ENCODE measurements around the gene DCTPP1. TPM values are rescaled to one million over a fixed set of nuclear protein-coding genes. Genes with fewer than 3 reads are reported as not detected.

Gene DCTPP1
- total and polyA plus RNA-seq, 2 of the 13 experiments (the other 11 are each of a cell fraction or from before 2014, with no cell fraction given): 54.8 to 74.4 TPM

GRCh38 chr16:30429678-30430427 is at the start of gene DCTPP1 (continued):
- TF ChIP-seq ARID5B (CRISPR knock-in tag; IDR thresholded peaks at IDR 0.05) (peak; percentile 79), ZNF75D (CRISPR knock-in tag; IDR thresholded peaks at IDR 0.05; ENCODE audit: borderline replicate concordance) (0 out of 2 replicates have a peak, but pooled peaks have one; percentile 9), ZFP37 (CRISPR knock-in tag; IDR thresholded peaks at IDR 0.05; ENCODE audit: borderline replicate concordance) (no peak), SNAPC5 (CRISPR knock-in tag; IDR thresholded peaks at IDR 0.05; ENCODE audit: borderline replicate concordance) (peak; percentile 79), ZNF747 (CRISPR knock-in tag; IDR thresholded peaks at IDR 0.05; ENCODE audit: borderline replicate concordance) (peak; percentile 88; the same call in 1 of the 2 replicates), SNAI1 (CRISPR knock-in tag; IDR thresholded peaks at IDR 0.05; ENCODE audit: borderline replicate concordance) (peak; percentile 96; the same call in 1 of the 2 replicates), ZNF737 (CRISPR knock-in tag; IDR thresholded peaks at IDR 0.05; ENCODE audit: borderline replicate concordance) (peak; percentile 64; the same call in 1 of the 2 replicates), ZNF160 (CRISPR knock-in tag; IDR thresholded peaks at IDR 0.05) (0 out of 2 replicates have a peak, but pooled peaks have one; percentile 4), ZNF780A (CRISPR knock-in tag; IDR thresholded peaks at IDR 0.05) (0 out of 2 replicates have a peak, but pooled peaks have one; percentile 29), KDM2A (CRISPR knock-in tag; IDR thresholded peaks at IDR 0.05; ENCODE audit: borderline replicate concordance, low read depth) (peak; percentile 93), CEBPG (CRISPR knock-in tag; IDR thresholded peaks at IDR 0.05) (peak; percentile 85), AGO1 (IDR thresholded peaks at IDR 0.05; ENCODE audit: low read depth, low read length, poor library complexity, severe bottlenecking) (peak; percentile 54), GPBP1L1 (CRISPR knock-in tag; IDR thresholded peaks at IDR 0.05) (no peak), ZNF20 (CRISPR knock-in tag; IDR thresholded peaks at IDR 0.05) (no peak), SATB2 (CRISPR knock-in tag; IDR thresholded peaks at IDR 0.05) (no peak; the same call in 1 of the 2 replicates), HNF4A (CRISPR knock-in tag; IDR thresholded peaks at IDR 0.05) (no peak; the same call in 1 of the 2 replicates), EEA1 (CRISPR knock-in tag; IDR thresholded peaks at IDR 0.05; ENCODE audit: borderline replicate concordance) (peak; percentile 91; the same call in 1 of the 2 replicates), SAP130 (CRISPR knock-in tag; IDR thresholded peaks at IDR 0.05; ENCODE audit: low read depth) (peak; percentile 94), ZNF777 (CRISPR knock-in tag; IDR thresholded peaks at IDR 0.05) (no peak), ZNF614 (CRISPR knock-in tag; IDR thresholded peaks at IDR 0.05; ENCODE audit: borderline replicate concordance) (peak; percentile 90)
- TF ChIP-seq, protein P1, sequence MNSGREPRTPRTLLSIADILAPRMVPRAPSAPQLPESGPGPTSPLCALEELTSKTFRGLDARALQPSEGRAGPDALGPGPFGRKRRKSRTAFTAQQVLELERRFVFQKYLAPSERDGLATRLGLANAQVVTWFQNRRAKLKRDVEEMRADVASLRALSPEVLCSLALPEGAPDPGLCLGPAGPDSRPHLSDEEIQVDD (CRISPR knock-in tag; IDR thresholded peaks at IDR 0.05; ENCODE audit: borderline replicate concordance): peak; percentile 55; the same call in 1 of the 2 replicates
- TF ChIP-seq, protein P2, sequence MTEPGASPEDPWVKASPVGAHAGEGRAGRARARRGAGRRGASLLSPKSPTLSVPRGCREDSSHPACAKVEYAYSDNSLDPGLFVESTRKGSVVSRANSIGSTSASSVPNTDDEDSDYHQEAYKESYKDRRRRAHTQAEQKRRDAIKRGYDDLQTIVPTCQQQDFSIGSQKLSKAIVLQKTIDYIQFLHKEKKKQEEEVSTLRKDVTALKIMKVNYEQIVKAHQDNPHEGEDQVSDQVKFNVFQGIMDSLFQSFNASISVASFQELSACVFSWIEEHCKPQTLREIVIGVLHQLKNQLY (CRISPR knock-in tag; IDR thresholded peaks at IDR 0.05): no peak; the same call in 1 of the 2 replicates

Data from HepG2 (cell line).